ENCODE data around the gene EPHA10.

The EPHA10 gene

DNA sequence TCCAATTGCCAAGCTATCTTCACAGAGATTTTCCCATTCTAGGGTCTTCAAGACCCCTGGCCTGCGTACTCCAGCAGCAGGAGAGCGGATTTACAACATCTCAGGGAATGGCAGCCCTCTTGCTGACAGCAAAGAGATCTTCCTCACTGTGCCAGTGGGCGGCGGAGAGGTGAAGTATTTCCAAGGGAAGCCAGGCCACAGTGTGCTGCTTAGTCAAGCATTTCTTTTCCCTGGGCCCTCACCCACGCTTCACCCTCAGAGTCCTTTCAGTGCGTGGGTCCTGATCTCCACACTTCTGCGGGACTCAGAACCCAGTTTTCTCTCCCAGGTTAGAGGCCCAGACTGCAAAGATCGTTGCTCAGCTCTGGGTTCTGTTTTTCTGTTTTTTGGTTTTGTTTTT lies 59.5 kb downstream of the EPHA10 start:
- TF ChIP-seq, protein P1, sequence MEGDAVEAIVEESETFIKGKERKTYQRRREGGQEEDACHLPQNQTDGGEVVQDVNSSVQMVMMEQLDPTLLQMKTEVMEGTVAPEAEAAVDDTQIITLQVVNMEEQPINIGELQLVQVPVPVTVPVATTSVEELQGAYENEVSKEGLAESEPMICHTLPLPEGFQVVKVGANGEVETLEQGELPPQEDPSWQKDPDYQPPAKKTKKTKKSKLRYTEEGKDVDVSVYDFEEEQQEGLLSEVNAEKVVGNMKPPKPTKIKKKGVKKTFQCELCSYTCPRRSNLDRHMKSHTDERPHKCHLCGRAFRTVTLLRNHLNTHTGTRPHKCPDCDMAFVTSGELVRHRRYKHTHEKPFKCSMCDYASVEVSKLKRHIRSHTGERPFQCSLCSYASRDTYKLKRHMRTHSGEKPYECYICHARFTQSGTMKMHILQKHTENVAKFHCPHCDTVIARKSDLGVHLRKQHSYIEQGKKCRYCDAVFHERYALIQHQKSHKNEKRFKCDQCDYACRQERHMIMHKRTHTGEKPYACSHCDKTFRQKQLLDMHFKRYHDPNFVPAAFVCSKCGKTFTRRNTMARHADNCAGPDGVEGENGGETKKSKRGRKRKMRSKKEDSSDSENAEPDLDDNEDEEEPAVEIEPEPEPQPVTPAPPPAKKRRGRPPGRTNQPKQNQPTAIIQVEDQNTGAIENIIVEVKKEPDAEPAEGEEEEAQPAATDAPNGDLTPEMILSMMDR (IDR thresholded peaks at IDR 0.05; ENCODE audit: low read depth, low read length) = no peak
- DNase-seq = no peak
- no peak overlapping the region for H3K27ac ChIP-seq
- H3K9me3 ChIP-seq (ENCODE audit: severe bottlenecking) = no peaks in the 10 kb centered on the region
- peaks cover 93% of the 10 kb centered on the region for H3K36me3 ChIP-seq
- no peaks in the 10 kb centered on the region for H3K27me3 ChIP-seq (ENCODE audit: insufficient read depth, low read depth, severe bottlenecking)
- no peak overlapping the region for H3K4me3 ChIP-seq (ENCODE audit: low read depth, low read length)

DNA sequence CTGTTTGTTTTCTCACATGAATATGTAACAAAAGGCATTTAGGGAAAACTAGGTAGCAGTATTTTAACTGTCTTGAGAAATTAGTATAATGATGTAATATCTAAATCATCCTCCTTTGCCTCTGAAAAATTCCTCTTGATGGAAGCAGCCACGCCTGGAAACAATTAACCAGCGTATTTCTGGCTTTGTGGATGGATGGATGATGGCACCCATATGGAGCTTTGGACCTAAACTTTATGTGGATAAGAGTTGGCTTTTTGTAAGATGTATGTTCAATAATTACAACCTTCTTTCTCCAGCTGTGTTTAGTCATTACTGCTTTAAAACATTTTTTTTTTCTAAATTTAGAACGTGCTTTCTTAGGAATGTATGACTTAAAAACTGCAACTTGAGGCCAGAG lies 60.0 kb downstream of the EPHA10 start:
- Histone ChIP-seq H3K27ac (no peak overlapping the region), H3K9me3 (ENCODE audit: severe bottlenecking) (no peaks in the 10 kb centered on the region), H3K4me3 (ENCODE audit: low read depth, low read length) (no peak overlapping the region), H3K27me3 (ENCODE audit: insufficient read depth, low read depth, severe bottlenecking) (no peaks in the 10 kb centered on the region), H3K36me3 (peaks cover 93% of the 10 kb centered on the region)
- DNase-seq = no peak
- TF ChIP-seq, protein P1 (IDR thresholded peaks at IDR 0.05; ENCODE audit: low read depth, low read length) = no peak

DNA sequence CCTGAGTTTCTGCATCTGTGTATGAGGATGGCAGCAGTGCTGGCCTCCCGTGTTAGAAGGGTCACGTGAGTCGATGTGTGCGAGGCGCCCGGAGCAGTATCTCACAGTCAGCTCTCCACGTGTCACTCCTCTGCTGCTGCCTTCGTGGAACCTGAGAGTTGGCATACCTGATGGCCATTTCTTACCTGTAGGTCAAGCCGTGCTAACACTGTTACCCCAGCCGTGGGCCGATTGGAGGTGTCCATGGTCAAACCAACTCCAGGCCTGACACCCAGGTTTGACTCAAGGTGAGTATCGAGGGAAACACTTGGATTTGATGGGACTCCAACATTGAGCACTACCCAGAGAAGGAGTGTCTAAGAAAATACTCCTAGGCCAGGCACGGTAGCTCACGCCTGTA lies 61.9 kb downstream of the EPHA10 start:
- Histone ChIP-seq H3K27ac (no peak overlapping the region), H3K36me3 (peaks cover 90% of the 10 kb centered on the region), H3K27me3 (ENCODE audit: insufficient read depth, low read depth, severe bottlenecking) (no peaks in the 10 kb centered on the region), H3K9me3 (ENCODE audit: severe bottlenecking) (no peaks in the 10 kb centered on the region), H3K4me3 (ENCODE audit: low read depth, low read length) (no peak overlapping the region)
- no peak for DNase-seq
- TF ChIP-seq, protein P1 (IDR thresholded peaks at IDR 0.05; ENCODE audit: low read depth, low read length) = no peak

DNA sequence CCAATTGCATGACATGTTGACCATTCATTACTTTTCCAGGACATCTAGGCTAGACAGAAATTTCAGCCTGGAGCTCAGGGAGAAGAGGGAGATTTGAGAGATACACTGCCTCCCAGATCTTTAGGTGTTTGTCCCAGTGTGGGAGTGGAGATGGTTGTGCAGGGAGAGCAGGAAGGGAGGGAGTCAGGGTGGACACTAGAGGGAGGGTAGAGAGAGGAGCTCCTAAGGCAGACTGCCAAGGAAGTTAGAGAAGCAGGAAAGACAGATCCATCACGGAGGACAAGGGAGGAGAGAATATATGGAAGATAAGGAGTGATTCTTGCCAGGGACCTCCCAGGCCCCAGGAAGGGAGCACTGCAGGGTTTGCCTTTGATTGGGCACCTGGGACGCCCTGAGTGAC lies 63.9 kb downstream of the EPHA10 start:
- Histone ChIP-seq H3K4me3 (ENCODE audit: low read depth, low read length) (no peak overlapping the region), H3K27me3 (ENCODE audit: insufficient read depth, low read depth, severe bottlenecking) (no peaks in the 10 kb centered on the region), H3K27ac (no peak overlapping the region), H3K9me3 (ENCODE audit: severe bottlenecking) (no peaks in the 10 kb centered on the region), H3K36me3 (peaks cover 90% of the 10 kb centered on the region)
- TF ChIP-seq, protein P1 (IDR thresholded peaks at IDR 0.05; ENCODE audit: low read depth, low read length) = no peak
- DNase-seq = no peak

DNA sequence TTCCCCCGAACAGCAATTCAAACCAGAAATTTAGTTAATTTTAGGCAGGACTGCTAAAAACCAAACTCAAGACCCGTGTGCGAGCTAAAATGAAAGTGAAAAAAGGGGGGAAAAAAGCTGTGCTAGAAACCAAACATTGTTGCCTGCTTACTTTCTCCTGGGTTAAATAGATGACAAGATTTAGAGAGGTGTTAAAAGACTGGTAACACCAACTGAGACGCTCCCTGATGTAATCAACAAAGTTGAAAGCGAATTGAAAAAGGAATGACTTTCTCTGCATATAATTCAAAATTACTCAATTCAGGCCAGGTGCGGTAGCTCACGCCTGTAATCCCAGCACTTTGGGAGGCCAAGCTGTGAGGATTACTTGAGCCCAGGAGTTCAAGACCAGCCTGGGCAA lies 65.8 kb downstream of the EPHA10 start:
- H3K36me3 ChIP-seq = peaks cover 93% of the 10 kb centered on the region

DNA sequence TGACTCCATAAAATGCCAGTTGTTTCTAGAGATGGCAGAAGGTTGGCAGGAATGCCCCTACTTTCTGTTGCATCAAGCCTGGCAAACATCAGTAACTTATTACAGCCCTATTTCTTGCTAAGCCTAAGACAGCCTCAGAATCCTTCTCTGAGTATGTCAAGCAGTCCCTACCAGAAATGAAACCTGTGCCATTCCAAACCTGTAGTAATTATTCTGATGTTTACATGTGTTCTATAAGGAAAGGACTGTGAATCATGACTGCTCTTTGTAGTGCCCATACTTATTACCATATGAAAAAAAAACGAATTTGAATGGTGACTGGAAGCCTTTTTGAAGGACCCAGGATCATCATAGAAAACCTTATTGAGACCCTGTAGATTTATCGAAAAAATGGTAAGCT lies 67.2 kb downstream of the EPHA10 start:
- peaks cover 87% of the 10 kb centered on the region for H3K36me3 ChIP-seq

More for the DNA sequence above, 65.8 kb downstream of the EPHA10 start:
- H3K27ac ChIP-seq = no peak overlapping the region
- H3K27me3 ChIP-seq (ENCODE audit: insufficient read depth, low read depth, severe bottlenecking) = no peaks in the 10 kb centered on the region
- TF ChIP-seq, protein P1 (IDR thresholded peaks at IDR 0.05; ENCODE audit: low read depth, low read length) = no peak
- no peak overlapping the region for H3K4me3 ChIP-seq (ENCODE audit: low read depth, low read length)
- no peaks in the 10 kb centered on the region for H3K9me3 ChIP-seq (ENCODE audit: severe bottlenecking)
- no peak for DNase-seq

More for the DNA sequence above, 67.2 kb downstream of the EPHA10 start:
- H3K4me3 ChIP-seq (ENCODE audit: low read depth, low read length) = no peak overlapping the region
- no peak for DNase-seq
- H3K27ac ChIP-seq = no peak overlapping the region
- TF ChIP-seq, protein P1 (IDR thresholded peaks at IDR 0.05; ENCODE audit: low read depth, low read length) = no peak
- H3K27me3 ChIP-seq (ENCODE audit: insufficient read depth, low read depth, severe bottlenecking) = no peaks in the 10 kb centered on the region
- H3K9me3 ChIP-seq (ENCODE audit: severe bottlenecking) = no peaks in the 10 kb centered on the region
